Endothelial cell of umbilical vein (primary cell): ENCODE results near the gene FTSJ1. TPM values are rescaled to one million over a fixed set of nuclear protein-coding genes. Genes with fewer than 3 reads are reported as not detected.

ENCODE experiments used
- BruUV-seq: library from RNA; stranded (reverse); fragments of 400-500 nt; replicated peaks from 2 replicates; lab custom pipeline; 2021; lab: Mats Ljungman, UMichigan
- CTCF ChIA-PET: fragments of 300-600, 350-600 bp; sonication (Branson Sonifier 250); formaldehyde crosslinking; loops from one replicate; lab custom pipeline; 2021; ENCODE audit warnings: antibody characterized with exemption, inconsistent platforms; lab: Charles Lee
- POLR2A ChIA-PET: fragments of 300-600, 350-600 bp; sonication (Branson Sonifier 250); formaldehyde crosslinking; loops from one replicate; lab custom pipeline; 2021; ENCODE audit warnings: antibody characterized with exemption, inconsistent platforms; lab: Charles Lee
- DNase-seq: peaks from one replicate; pipeline ENCODE4 v3.0.0-alpha.2; 2011; ENCODE audit warnings: low read depth, low spot score
- FAIRE-seq: peaks from 2 replicates; lab custom pipeline; 2011; peaks lifted over from hg19 to GRCh38; lab: Jason Lieb, UNC
- H2AFZ ChIP-seq: 2 replicates; pipeline ENCODE4 v1.6.0; 2012; ENCODE audit warnings: low read depth, low read length, control low read depth, inconsistent platforms
- H3K27ac ChIP-seq: 2 replicates; pipeline ENCODE4 v1.5.1; 2011; ENCODE audit warnings: low read depth, mild to moderate bottlenecking, control low read depth, low read length, moderate library complexity; ENCODE audit not compliant: insufficient read depth
- H3K27me3 ChIP-seq, 2 experiments: 2 replicates each; pipeline versions ENCODE4 v1.6.0 to v1.6.1; 2011; ENCODE audit warnings: low read length in 2 of 2, mixed read lengths in 1 of 2; ENCODE audit not compliant: control insufficient read depth in 2 of 2, insufficient read depth in 2 of 2
- H3K36me3 ChIP-seq, 2 experiments: 2 replicates in 1 of 2; 3 replicates in 1 of 2; pipeline ENCODE4 v1.5.1; 2011; ENCODE audit warnings: low read length in 2 of 2, mild to moderate bottlenecking in 1 of 2, moderate library complexity in 1 of 2; ENCODE audit not compliant: control insufficient read depth in 2 of 2, insufficient read depth in 2 of 2; ENCODE audit errors: extremely low read depth in 1 of 2
- H3K4me1 ChIP-seq: 3 replicates; pipeline ENCODE4 v1.5.1; 2011; ENCODE audit warnings: mild to moderate bottlenecking, low read length; ENCODE audit not compliant: control insufficient read depth, insufficient read depth; ENCODE audit errors: extremely low read depth
- H3K4me2 ChIP-seq: 2 replicates; pipeline ENCODE4 v1.6.1; 2011; ENCODE audit warnings: low read length, control low read depth, mixed read lengths; ENCODE audit not compliant: insufficient read depth
- H3K4me3 ChIP-seq, 3 experiments: fragments of 200-600 bp in 1 of 3; sonication (generic), shearing (Covaris generic) in 1 of 3; replicated peaks in 1 of 3; 2 replicates each; pipeline ENCODE4 v1.5.1; 2011 to 2016; ENCODE audit warnings: control low read depth in 3 of 3, low read length in 3 of 3, mild to moderate bottlenecking in 2 of 3, inconsistent platforms in 1 of 3, low read depth in 1 of 3, moderate library complexity in 1 of 3; ENCODE audit not compliant: insufficient read depth in 1 of 3
- H3K79me2 ChIP-seq: 2 replicates; pipeline ENCODE4 v1.6.0; 2012; ENCODE audit warnings: low read length, inconsistent platforms; ENCODE audit not compliant: control insufficient read depth, insufficient read depth
- H3K9ac ChIP-seq: replicated peaks from 2 replicates; pipeline ENCODE3; 2011; ENCODE audit warnings: low read length, control low read depth; ENCODE audit not compliant: insufficient read depth; ENCODE audit errors: extremely low read depth
- H3K9me1 ChIP-seq: replicated peaks from 3 replicates; pipeline ENCODE4 v1.6.0; 2011; ENCODE audit warnings: mild to moderate bottlenecking, low read length; ENCODE audit not compliant: control insufficient read depth, insufficient read depth; ENCODE audit errors: extremely low read depth
- H3K9me3 ChIP-seq: replicated peaks from 2 replicates; pipeline ENCODE4 v1.5.1; 2012; ENCODE audit warnings: low read length, inconsistent platforms; ENCODE audit not compliant: control insufficient read depth, insufficient read depth
- H4K20me1 ChIP-seq: replicated peaks from 2 replicates; pipeline ENCODE3; 2011; ENCODE audit warnings: mild to moderate bottlenecking, low read length; ENCODE audit not compliant: control insufficient read depth, insufficient read depth; ENCODE audit errors: extremely low read depth
- EZH2 ChIP-seq: IDR thresholded peaks from 2 replicates; pipeline ENCODE4 v1.6.1; 2012; ENCODE audit warnings: borderline replicate concordance, low read depth, mild to moderate bottlenecking, moderate library complexity, low read length, inconsistent platforms; ENCODE audit not compliant: severe bottlenecking
- FOS ChIP-seq: IDR thresholded peaks from 2 replicates; pipeline ENCODE4 v1.6.1; 2011; ENCODE audit warnings: mild to moderate bottlenecking, low read length, moderate library complexity, borderline replicate concordance; ENCODE audit not compliant: insufficient read depth
- GATA2 ChIP-seq: IDR thresholded peaks from 2 replicates; pipeline ENCODE4 v1.7.0; 2011; ENCODE audit warnings: low read depth, mild to moderate bottlenecking, moderate library complexity, mixed read lengths, low read length; ENCODE audit not compliant: insufficient read length, insufficient read depth
- JUN ChIP-seq: IDR thresholded peaks from 2 replicates; pipeline ENCODE4 v1.6.1; 2011; ENCODE audit warnings: borderline replicate concordance, low read depth; ENCODE audit not compliant: insufficient read length, insufficient read depth
- MYC ChIP-seq: IDR thresholded peaks from one replicate; pipeline ENCODE4 v1.6.1; 2011; ENCODE audit warnings: mild to moderate bottlenecking, low read depth, low read length
- POLR2A ChIP-seq: IDR thresholded peaks from 2 replicates; pipeline ENCODE4 v1.6.1; 2012; ENCODE audit warnings: low read depth, mild to moderate bottlenecking, control low read depth, low read length
- POLR2AphosphoS5 ChIP-seq: IDR thresholded peaks from 2 replicates; pipeline ENCODE4 v1.6.1; 2012; ENCODE audit warnings: low read depth, mild to moderate bottlenecking, control low read depth, low read length, moderate library complexity; ENCODE audit not compliant: insufficient read depth
- dilution Hi-C: fragments of 300-500 bp; cut with MboI; formaldehyde crosslinking; loops from one replicate; pipeline ENCODE4 v1.15.0; 2019; ENCODE audit warnings: low sequenced_read_pairs; ENCODE audit not compliant: extremely low pct_ligation_motif_present
- intact Hi-C: fragments of 100-400 bp; cut with micrococcal nuclease; formaldehyde crosslinking; loops from one replicate; pipeline ENCODE4 v1.10.0; 2022
- polyA plus RNA-seq, 4 experiments: library from polyadenylated mRNA; depleted of rRNA in 3 of 4; stranded (reverse) in 3 of 4; unstranded in 1 of 4; fragments of >200 nt; gene quantifications; 2 replicates each; pipeline versions ENCODE4 v1.2.1 to v1.2.3, GENCODE V29; 2011 to 2012; ENCODE audit warnings: missing spikeins in 1 of 4
- total RNA-seq: library from RNA; stranded (reverse); gene quantifications from 2 replicates; pipeline ENCODE4 v1.2.3, GENCODE V29; 2021
- TF ChIP-seq, protein P1 (sequence below): IDR thresholded peaks from 2 replicates; pipeline ENCODE4 v1.6.1; 2011; ENCODE audit not compliant: insufficient read depth, insufficient read length
- TF ChIP-seq, protein P2 (sequence below), 2 donors: IDR thresholded peaks; 1 replicate in 1 of 2; 2 replicates in 1 of 2; pipeline ENCODE4 v1.5.1; 2011; ENCODE audit warnings: low read length in 2 of 2, mild to moderate bottlenecking in 2 of 2, moderate library complexity in 2 of 2, control low read depth in 1 of 2, inconsistent platforms in 1 of 2, low read depth in 1 of 2; ENCODE audit not compliant: insufficient read depth in 1 of 2; ENCODE audit errors: extremely low read depth in 1 of 2

FTSJ1 gene
- total and polyA plus RNA-seq, 2 donors (not counting 3 experiments of a cell fraction or from before 2014, with no cell fraction given) = 59.9 to 63.9 TPM

DNA sequence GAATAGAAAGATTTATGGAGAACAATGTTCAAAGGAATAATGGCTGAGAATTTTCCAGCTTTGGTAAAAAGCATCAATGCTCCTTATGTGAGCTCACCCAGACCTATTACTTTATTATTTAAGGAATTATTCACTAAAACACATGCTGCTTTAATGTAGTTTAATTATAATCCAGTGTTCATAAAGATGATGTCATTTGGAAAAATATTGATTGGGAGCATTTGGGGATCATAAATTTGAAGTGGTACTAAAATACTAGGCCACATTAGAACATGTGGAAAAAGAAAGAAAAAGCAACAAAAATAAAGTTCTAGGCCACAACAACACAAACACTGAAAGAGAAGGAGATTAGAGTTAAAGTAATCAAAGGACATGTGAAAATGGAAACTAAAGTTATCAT lies 25.9 kb upstream of the FTSJ1 start:
- Histone ChIP-seq H2AFZ (no peak overlapping the region), H3K27me3 (no peaks in the 10 kb centered on the region), H3K27ac (no peak overlapping the region), H3K4me3 (no peak overlapping the region), H3K9me3 (no peaks in the 10 kb centered on the region), H3K9me1 (no peaks in the 10 kb centered on the region), H3K9ac (no peak overlapping the region), H3K4me1 (no peaks in the 10 kb centered on the region), H3K36me3 (no peaks in the 10 kb centered on the region), H4K20me1 (no peaks in the 10 kb centered on the region), H3K4me2 (no peak overlapping the region), H3K79me2 (no peaks in the 10 kb centered on the region)
- POLR2A ChIA-PET = no interaction called here
- no TSS peak for BruUV-seq
- FAIRE-seq = peak; percentile 15
- intact Hi-C loops = no loop called here
- dilution Hi-C loops = no loop called here
- DNase-seq = no peak
- TF ChIP-seq EZH2 (no peak), MYC (no peak), FOS (no peak), JUN (no peak), GATA2 (no peak), POLR2AphosphoS5 (no peak), POLR2A (no peak)
- TF ChIP-seq, protein P1, sequence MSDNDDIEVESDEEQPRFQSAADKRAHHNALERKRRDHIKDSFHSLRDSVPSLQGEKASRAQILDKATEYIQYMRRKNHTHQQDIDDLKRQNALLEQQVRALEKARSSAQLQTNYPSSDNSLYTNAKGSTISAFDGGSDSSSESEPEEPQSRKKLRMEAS = no peak
- TF ChIP-seq, protein P2, sequence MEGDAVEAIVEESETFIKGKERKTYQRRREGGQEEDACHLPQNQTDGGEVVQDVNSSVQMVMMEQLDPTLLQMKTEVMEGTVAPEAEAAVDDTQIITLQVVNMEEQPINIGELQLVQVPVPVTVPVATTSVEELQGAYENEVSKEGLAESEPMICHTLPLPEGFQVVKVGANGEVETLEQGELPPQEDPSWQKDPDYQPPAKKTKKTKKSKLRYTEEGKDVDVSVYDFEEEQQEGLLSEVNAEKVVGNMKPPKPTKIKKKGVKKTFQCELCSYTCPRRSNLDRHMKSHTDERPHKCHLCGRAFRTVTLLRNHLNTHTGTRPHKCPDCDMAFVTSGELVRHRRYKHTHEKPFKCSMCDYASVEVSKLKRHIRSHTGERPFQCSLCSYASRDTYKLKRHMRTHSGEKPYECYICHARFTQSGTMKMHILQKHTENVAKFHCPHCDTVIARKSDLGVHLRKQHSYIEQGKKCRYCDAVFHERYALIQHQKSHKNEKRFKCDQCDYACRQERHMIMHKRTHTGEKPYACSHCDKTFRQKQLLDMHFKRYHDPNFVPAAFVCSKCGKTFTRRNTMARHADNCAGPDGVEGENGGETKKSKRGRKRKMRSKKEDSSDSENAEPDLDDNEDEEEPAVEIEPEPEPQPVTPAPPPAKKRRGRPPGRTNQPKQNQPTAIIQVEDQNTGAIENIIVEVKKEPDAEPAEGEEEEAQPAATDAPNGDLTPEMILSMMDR (IDR thresholded peaks at IDR 0.05; ENCODE audit: extremely low read depth in 1 of 2, insufficient read depth in 1 of 2, low read depth in 1 of 2, low read length in 2 of 2) = no peak
- CTCF ChIA-PET = no interaction called here
